Measurements from ENCODE around the gene SRGAP2C.
"Not testable (repeated sequence)": the region's sequence is repeated elsewhere in the genome, so short reads cannot be mapped to it uniquely, and the experiment has no call there.

GRCh38 chr1:121365316-121365715 is 180.5 kb downstream of the SRGAP2C start:
- TF ChIP-seq CTCF (IDR thresholded peaks at IDR 0.05 in 8 of 11, conservative IDR thresholded peaks at IDR 0.05 in 3 of 11); POLR2A (IDR thresholded peaks at IDR 0.05): not testable (repeated sequence)

All from spleen (tissue), 7 donors.